ENCODE data around the gene ZBTB25. TPM values are rescaled to one million over a fixed set of nuclear protein-coding genes. Genes with fewer than 3 reads are reported as not detected.

The ZBTB25 gene
- total and polyA plus RNA-seq, 10 of the 15 experiments (the other 5 are each of a cell fraction or from before 2014, with no cell fraction given) = 4.1 to 33.9 (median 9.7) TPM

- TF ChIP-seq POU2F2 (IDR thresholded peaks at IDR 0.05; ENCODE audit: borderline replicate concordance, low read depth, low read length) = no peak
- no peak for TF ChIP-seq HCFC1 (IDR thresholded peaks at IDR 0.05; ENCODE audit: low read length)
- no peak for TF ChIP-seq DPF2 (IDR thresholded peaks at IDR 0.05)
- TF ChIP-seq RCOR1 (conservative IDR thresholded peaks at IDR 0.05; ENCODE audit: low read depth, low read length) = no peak
These were observed 35.2 kb downstream of the ZBTB25 start (continued) for GRCh38 chr14:64468451-64468850.

GRCh38 chr14:64467566-64467965 lies 36.1 kb downstream of the ZBTB25 start:
- ChIA-PET CTCF (interaction anchor here (0.8 to 6.4 kb wide), 7 partner anchors 11 to 126 kb away, joined by 3 to 60 read pairs (median 19); no protein-coding TSS in a partner anchor), RAD21 (ENCODE audit: unreplicated experiment) (interaction anchor here (0.9 to 2.3 kb wide), 9 partner anchors 8 to 124 kb away, joined by 3 to 12 read pairs (median 3); partner anchors contain the start of gene MTHFD1), POLR2A (interaction anchor here (0.9 to 2.4 kb wide), 4 partner anchors 22 to 80 kb away, joined by 3 to 16 read pairs (median 4); partner anchors contain the start of gene MTHFD1), SMC1A (ENCODE audit: uncharacterized antibody, unreplicated experiment) (interaction anchor here (0.7 to 6.2 kb wide), 14 partner anchors 8 to 124 kb away, joined by 3 to 95 read pairs (median 5); partner anchors contain the start of genes MTHFD1 and ZBTB25)
- Histone ChIP-seq H3K36me3 (ENCODE audit: control insufficient read depth in 2 of 2, insufficient read depth in 2 of 2, low read length in 1 of 2) (no peaks in the 10 kb centered on the region), H3K4me1 (ENCODE audit: control insufficient read depth, insufficient read depth, low read length) (peaks cover 26% of the 10 kb centered on the region), H3K27me3 (replicated peaks in 1 of 2; ENCODE audit: control insufficient read depth in 2 of 2, insufficient read depth in 2 of 2, low read length in 1 of 2) (no peaks in the 10 kb centered on the region), H3K9ac (ENCODE audit: control insufficient read depth, insufficient read depth, low read length) (no peak overlapping the region), H3K9me3 (replicated peaks; ENCODE audit: control insufficient read depth, insufficient read depth, low read length) (no peaks in the 10 kb centered on the region), H3K4me2 (ENCODE audit: control insufficient read depth, insufficient read depth) (no peak overlapping the region), H3K27ac (ENCODE audit: control insufficient read depth, insufficient read depth) (no peak overlapping the region), H2AFZ (ENCODE audit: control insufficient read depth, low read depth, low read length) (no peak overlapping the region), H3K79me2 (ENCODE audit: control insufficient read depth, insufficient read depth, low read length) (no peaks in the 10 kb centered on the region), H3K4me3 (no peak overlapping the region), H4K20me1 (ENCODE audit: control insufficient read depth, insufficient read depth) (no peaks in the 10 kb centered on the region)
- no TSS peak for BruUV-seq (replicated peaks)
- DNase-seq (ENCODE audit: low read depth, low spot score) = no peak
- intact Hi-C loops (cut with micrococcal nuclease; ENCODE audit: unreplicated experiment) = no loop called here
- no peak for FAIRE-seq
- TF ChIP-seq IKZF1 (conservative IDR thresholded peaks at IDR 0.05) (no peak), CTCF (IDR thresholded peaks at IDR 0.05 in 2 of 3, conservative IDR thresholded peaks at IDR 0.05 in 1 of 3; ENCODE audit: control insufficient read depth in 2 of 3, extremely low read depth in 1 of 3, insufficient read depth in 1 of 3, low read depth in 3 of 3, low read length in 3 of 3) (0 out of 6 replicates have a peak, but pooled peaks of 1 of the 3 experiments have one; percentile 4)
- in situ Hi-C loops (cut with MboI) = no loop called here
- ATAC-seq = no peak

Measured in GM12878 (cell line).